Tibial nerve (tissue), 4 donors: ENCODE results near the gene IPMK. TPM values are rescaled to one million over a fixed set of nuclear protein-coding genes. Genes with fewer than 3 reads are reported as not detected.

Experiments
- DNase-seq, 2 donors: peaks; one replicate each; pipeline ENCODE4 v3.0.0-alpha.2; 2019; ENCODE audit warnings: low spot score in 2 of 2
- H3K27ac ChIP-seq, 4 donors: fragments of 200-600 bp; sonication (generic) in 3 of 4; one replicate each; pipeline ENCODE4 v1.5.1; 2017 to 2019; ENCODE audit warnings: mild to moderate bottlenecking in 1 of 4
- H3K27me3 ChIP-seq, 2 donors: fragments of 200-600 bp; sonication (generic) in 1 of 2; one replicate each; pipeline versions ENCODE4 v1.5.1 to v1.6.0; 2017 to 2019
- H3K36me3 ChIP-seq, 3 donors: fragments of 200-600 bp; sonication (generic); one replicate each; pipeline ENCODE4 v1.5.1; 2018 to 2019
- H3K4me1 ChIP-seq, 4 donors: fragments of 200-600 bp; sonication (generic) in 3 of 4; one replicate each; pipeline ENCODE4 v1.5.1; 2017 to 2019
- H3K4me3 ChIP-seq, 4 donors: fragments of 200-600 bp; sonication (generic) in 3 of 4; one replicate each; pipeline ENCODE4 v1.5.1; 2017 to 2019; ENCODE audit warnings: mild to moderate bottlenecking in 1 of 4, moderate library complexity in 1 of 4
- H3K9me3 ChIP-seq, 4 donors: fragments of 200-600 bp; sonication (generic) in 3 of 4; one replicate each; pipeline ENCODE4 v1.5.1; 2017 to 2019
- CTCF ChIP-seq, 5 experiments: fragments of 200-600 bp in 3 of 5; fragments of 450-650 bp in 2 of 5; sonication (generic) in 3 of 5; IDR thresholded peaks; one replicate each; pipeline ENCODE4 v1.5.1; 2016 to 2019; ENCODE audit warnings: antibody characterized with exemption in 5 of 5, mild to moderate bottlenecking in 3 of 5, moderate library complexity in 2 of 5
- EP300 ChIP-seq, 2 donors: sonication (generic); formaldehyde crosslinking; IDR thresholded peaks; one replicate each; pipeline ENCODE4 v1.6.1; 2017; ENCODE audit warnings: antibody characterized with exemption in 2 of 2, mild to moderate bottlenecking in 1 of 2
- POLR2A ChIP-seq, 2 donors: fragments of 450-650 bp; IDR thresholded peaks; one replicate each; pipeline ENCODE4 v1.6.1; 2017; ENCODE audit warnings: antibody characterized with exemption in 2 of 2, mild to moderate bottlenecking in 2 of 2, moderate library complexity in 2 of 2
- WGBS, 2 donors: methylation state at CpG; one replicate each; pipeline ENCODE4 v1.1.5; 2018; 5-methylcytosine and 5-hydroxymethylcytosine counted together
- total RNA-seq, 4 donors: library from RNA; depleted of rRNA; stranded (reverse); fragments of >200 nt; gene quantifications; one replicate each; pipeline ENCODE4 v1.1.0, GENCODE V29; 2016

IPMK gene
- total RNA-seq, 4 donors from 2014 or later, result 4.5 to 6.5 (median 4.8) TPM

GRCh38 chr10:58153751-58154150 lies 113.9 kb downstream of the IPMK start:
- TF ChIP-seq POLR2A (IDR thresholded peaks at IDR 0.05), result no peak
- TF ChIP-seq CTCF (IDR thresholded peaks at IDR 0.05), result no peak
- no peak for TF ChIP-seq EP300 (IDR thresholded peaks at IDR 0.05)
- WGBS, 2 donors, result 74 to 83% methylated on average over 1 of the region's 1 CpG
- Histone ChIP-seq H3K4me1 (no peaks in the 10 kb centered on the region), H3K9me3 (no peaks in the 10 kb centered on the region), H3K27ac (no peak overlapping the region), H3K27me3 (no peaks in the 10 kb centered on the region), H3K4me3 (no peak overlapping the region), H3K36me3 (no peaks in the 10 kb centered on the region)
- no peak for DNase-seq

- no peaks in the 10 kb centered on the region for H3K4me1 ChIP-seq
- TF ChIP-seq CTCF (IDR thresholded peaks at IDR 0.05), result peak in 4 of 5 experiments; percentile 35 to 53 (median 42)
- TF ChIP-seq POLR2A (IDR thresholded peaks at IDR 0.05), result no peak
- DNase-seq, result peak in 1 of 2 donors; percentile 45
- no peak overlapping the region for H3K27ac ChIP-seq
- no peak overlapping the region for H3K4me3 ChIP-seq
- H3K9me3 ChIP-seq, result no peaks in the 10 kb centered on the region
- no peaks in the 10 kb centered on the region for H3K27me3 ChIP-seq
- no peaks in the 10 kb centered on the region for H3K36me3 ChIP-seq
- WGBS, 2 donors, result 22 to 32% methylated on average over 8 of the region's 8 CpGs
Observed at GRCh38 chr10:58152673-58153263, 114.9 kb downstream of the IPMK start.

- H3K9me3 ChIP-seq, result no peaks in the 10 kb centered on the region
- TF ChIP-seq POLR2A (IDR thresholded peaks at IDR 0.05) (no peak), CTCF (IDR thresholded peaks at IDR 0.05) (no peak), EP300 (IDR thresholded peaks at IDR 0.05) (no peak)
- H3K27me3 ChIP-seq, result no peaks in the 10 kb centered on the region
- no peak overlapping the region for H3K27ac ChIP-seq
- no peaks in the 10 kb centered on the region for H3K4me1 ChIP-seq
- no peaks in the 10 kb centered on the region for H3K36me3 ChIP-seq
- 66 to 70% methylated on average over 1 of the region's 1 CpG for WGBS, 2 donors
- DNase-seq, result no peak
- H3K4me3 ChIP-seq, result no peak overlapping the region
Observed at GRCh38 chr10:58150290-58150689, 117.4 kb downstream of the IPMK start.

- no peak for TF ChIP-seq POLR2A (IDR thresholded peaks at IDR 0.05)
- no peaks in the 10 kb centered on the region for H3K9me3 ChIP-seq
- H3K36me3 ChIP-seq, result no peaks in the 10 kb centered on the region
- no peak overlapping the region for H3K27ac ChIP-seq
- no peak overlapping the region for H3K4me3 ChIP-seq
- no peaks in the 10 kb centered on the region for H3K27me3 ChIP-seq
- DNase-seq, result no peak
- no peaks in the 10 kb centered on the region for H3K4me1 ChIP-seq
Observed at GRCh38 chr10:58143944-58144343, 123.8 kb downstream of the IPMK start.

Other genes with a start within 250 kb of the IPMK start
- gene CISD1, start 1.3 kb upstream of the IPMK start, total RNA-seq, result 10 to 100 TPM in 1 of 4 donors, 1 to 10 TPM in 3; 3.7 to 14.2 (median 6.7) TPM
- 10 to 100 TPM in 2 of 4 donors, 1 to 10 TPM in 2; 9.3 to 22.5 (median 12.9) TPM for gene UBE2D1, start 67.1 kb upstream of the IPMK start, total RNA-seq
- 10 to 100 TPM in 3 of 4 donors, 1 to 10 TPM in 1; 9.6 to 35.6 (median 13.8) TPM for gene TFAM, start 117.5 kb upstream of the IPMK start, total RNA-seq
- 10 to 100 TPM; 28.8 to 39.0 (median 30.5) TPM for gene BICC1, start 245.0 kb upstream of the IPMK start, total RNA-seq